ENCODE results near the gene ZNF410.
"Not testable (repeated sequence)": the region's sequence is repeated elsewhere in the genome, so short reads cannot be mapped to it uniquely, and the experiment has no call there.

ZNF410 gene

DNA sequence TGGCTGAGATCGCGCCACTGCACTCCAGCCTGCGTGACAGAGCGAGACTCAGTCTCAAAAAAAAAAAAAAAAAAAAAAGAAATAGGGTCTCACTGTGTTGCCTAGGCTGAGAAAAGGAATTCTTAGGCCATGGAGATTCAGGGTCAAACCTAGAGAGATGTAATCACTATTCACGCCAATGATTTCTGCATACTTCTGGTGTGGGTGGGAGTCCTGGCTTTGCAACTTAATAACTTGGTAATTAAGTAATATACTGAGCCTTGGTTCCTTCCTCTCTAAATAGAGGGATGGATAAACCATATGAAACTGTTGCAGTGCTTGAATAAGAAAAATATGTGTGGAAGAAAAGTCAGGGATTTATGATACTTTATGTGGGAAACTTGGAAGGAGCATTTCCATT lies 2.7 kb downstream of the ZNF410 start:
- ChIA-PET CTCF (no interaction called here), POLR2A (no interaction called here)
- no peak for DNase-seq (ENCODE audit: low read depth, low spot score)
- no peak for TF ChIP-seq CTCF (IDR thresholded peaks at IDR 0.05; ENCODE audit: insufficient read depth, low read length, missing control alignments)
- no peak overlapping the region for H3K4me3 ChIP-seq (ENCODE audit: low read depth, low read length)

DNA sequence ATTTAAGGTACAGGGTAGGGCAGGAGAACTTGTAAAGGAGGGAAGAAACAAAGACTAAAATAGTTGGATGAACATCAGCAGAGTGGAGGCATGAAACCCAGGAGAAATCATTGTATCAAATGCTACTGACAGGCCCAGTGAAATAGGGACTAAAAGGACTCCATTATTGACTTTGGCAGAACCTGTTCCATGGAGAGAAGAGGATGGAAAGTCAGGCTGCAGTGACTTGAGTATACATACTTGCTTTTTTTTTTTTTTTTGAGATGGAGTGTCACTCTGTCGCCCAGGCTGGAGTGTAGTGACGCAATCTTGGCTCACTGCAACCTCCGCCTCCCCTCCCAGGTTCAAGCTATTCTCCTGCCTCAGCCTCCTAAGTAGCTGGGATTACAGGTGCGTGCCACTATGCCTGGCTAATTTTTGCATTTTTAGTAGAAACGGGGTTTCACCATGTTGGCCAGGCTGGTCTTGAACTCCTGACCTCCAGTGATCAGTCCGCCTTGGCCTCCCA lies 7.6 kb downstream of the ZNF410 start:
- CTCF ChIA-PET; H3K4me3 ChIP-seq (ENCODE audit: low read depth, low read length); DNase-seq (ENCODE audit: low read depth, low spot score); POLR2A ChIA-PET: not testable (repeated sequence)

- DNase-seq (ENCODE audit: low read depth, low spot score): no peak
- TF ChIP-seq CTCF (IDR thresholded peaks at IDR 0.05; ENCODE audit: insufficient read depth, low read length, missing control alignments): no peak
- H3K4me3 ChIP-seq (ENCODE audit: low read depth, low read length): no peak overlapping the region
- POLR2A ChIA-PET: interaction anchor here (1.8 kb wide), 1 partner anchor 9 kb away, joined by 5 read pairs; the partner anchor contains the start of gene ZNF410
- CTCF ChIA-PET: interaction anchor here (1.7 to 1.8 kb wide), 2 partner anchors 9 to 10 kb away, joined by 3 to 4 read pairs; partner anchors contain the start of gene ZNF410
Observed at GRCh38 chr14:73895939-73896338, 9.3 kb downstream of the ZNF410 start.

DNA sequence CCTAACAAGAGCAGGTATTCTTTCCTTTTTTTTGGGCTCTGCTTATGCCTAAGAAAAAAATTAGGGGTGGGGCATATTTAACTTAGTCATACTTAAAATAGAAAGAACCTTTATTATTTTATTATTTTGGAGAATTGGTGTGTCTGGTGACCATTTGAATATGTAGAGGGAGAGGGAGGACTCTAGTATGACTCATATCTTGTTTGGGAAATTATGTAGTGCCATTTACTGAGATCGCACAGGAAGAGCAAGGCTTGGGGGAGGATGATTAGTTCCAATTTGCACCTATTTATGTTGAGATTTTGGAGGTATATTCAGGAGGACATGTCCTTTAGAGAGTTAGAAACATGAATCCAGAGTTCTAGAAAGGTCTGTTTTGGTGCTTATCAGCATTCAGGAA lies 9.9 kb downstream of the ZNF410 start:
- ChIA-PET POLR2A (interaction anchor here (1.8 kb wide), 1 partner anchor 10 kb away, joined by 5 read pairs; the partner anchor contains the start of gene ZNF410), CTCF (interaction anchor here (1.7 to 1.8 kb wide), 2 partner anchors 9 to 11 kb away, joined by 3 to 4 read pairs; partner anchors contain the start of gene ZNF410)
- no peak for DNase-seq (ENCODE audit: low read depth, low spot score)
- TF ChIP-seq CTCF (IDR thresholded peaks at IDR 0.05; ENCODE audit: insufficient read depth, low read length, missing control alignments): no peak
- no peak overlapping the region for H3K4me3 ChIP-seq (ENCODE audit: low read depth, low read length)

DNA sequence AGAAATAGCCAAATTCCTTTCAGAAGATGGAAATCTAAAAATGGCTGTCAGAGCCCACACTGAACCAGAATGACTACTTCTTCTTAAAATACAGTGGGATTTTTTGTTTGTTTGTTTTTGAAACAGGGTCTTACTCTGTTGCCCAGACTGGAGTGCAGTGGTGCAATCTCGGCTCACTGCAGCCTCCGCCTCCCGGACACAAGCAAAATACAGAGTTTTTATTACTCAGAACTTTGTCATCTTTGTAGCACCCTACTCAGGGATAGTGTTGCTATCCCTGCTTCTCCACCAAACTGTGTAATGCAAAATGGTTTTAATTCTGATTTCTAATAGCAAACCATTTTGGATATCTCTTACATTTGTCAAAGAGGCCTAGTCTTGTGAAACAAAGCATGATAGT lies 16.4 kb downstream of the ZNF410 start:
- TF ChIP-seq CTCF (IDR thresholded peaks at IDR 0.05; ENCODE audit: insufficient read depth, low read length, missing control alignments): no peak
- CTCF ChIA-PET: interaction anchor here (1.5 kb wide), 1 partner anchor 175 kb away, joined by 4 read pairs; no protein-coding TSS in a partner anchor
- POLR2A ChIA-PET: no interaction called here
- no peak overlapping the region for H3K4me3 ChIP-seq (ENCODE audit: low read depth, low read length)
- DNase-seq (ENCODE audit: low read depth, low spot score): no peak

DNA sequence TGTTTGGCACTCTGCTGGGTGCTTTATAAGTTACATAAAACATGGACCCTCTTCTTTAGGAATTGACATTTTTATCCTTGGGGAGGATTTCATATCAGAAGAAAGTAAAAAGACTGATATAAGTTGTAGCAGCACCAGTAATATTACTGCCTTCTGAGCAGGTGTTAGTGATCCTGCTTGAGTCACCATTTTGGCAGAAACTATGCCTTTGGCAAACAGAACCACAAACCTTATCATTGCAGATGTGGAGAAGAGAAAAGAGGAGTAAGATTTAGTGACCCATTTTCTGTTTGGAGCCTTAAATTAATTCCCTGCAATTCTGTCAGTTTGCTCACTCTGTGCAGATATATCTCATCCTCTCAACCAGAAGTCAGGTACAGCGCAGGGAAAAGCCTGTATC lies 23.0 kb downstream of the ZNF410 start:
- TF ChIP-seq CTCF (IDR thresholded peaks at IDR 0.05; ENCODE audit: insufficient read depth, low read length, missing control alignments): no peak
- ChIA-PET POLR2A (no interaction called here), CTCF (no interaction called here)
- DNase-seq (ENCODE audit: low read depth, low spot score): no peak
- H3K4me3 ChIP-seq (ENCODE audit: low read depth, low read length): no peak overlapping the region

DNA sequence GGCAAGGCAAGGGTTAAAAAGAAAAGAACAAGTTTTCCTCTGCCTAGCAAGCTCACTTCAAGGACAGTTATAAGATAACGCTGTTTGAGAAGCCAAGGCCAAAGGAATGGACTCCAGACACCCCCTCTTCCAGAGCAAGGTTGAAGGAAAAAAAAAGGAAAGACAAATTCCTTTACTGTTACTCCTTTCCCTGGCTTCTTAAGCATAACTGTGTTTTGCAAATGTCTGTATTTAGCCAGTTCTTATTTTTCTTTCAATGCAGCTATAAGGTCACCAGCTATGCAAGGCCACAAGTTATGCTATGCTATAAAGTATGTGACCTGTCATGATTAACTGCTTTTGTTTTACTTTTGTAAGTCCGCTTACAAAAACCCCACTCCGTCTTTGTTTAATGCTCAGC lies 26.6 kb downstream of the ZNF410 start:
- H3K4me3 ChIP-seq (ENCODE audit: low read depth, low read length): no peak overlapping the region
- CTCF ChIA-PET: interaction anchor here (0.9 to 1.2 kb wide), 2 partner anchors 12 to 126 kb away, joined by 3 read pairs; no protein-coding TSS in a partner anchor
- TF ChIP-seq CTCF (IDR thresholded peaks at IDR 0.05; ENCODE audit: insufficient read depth, low read length, missing control alignments): no peak
- POLR2A ChIA-PET: no interaction called here
- DNase-seq (ENCODE audit: low read depth, low spot score): peak; percentile 31

Measured in AG04449 (cell line).